Measurements from ENCODE around the gene FOXO1.

The FOXO1 gene

GRCh38 chr13:40629678-40630384 lies 36.6 kb downstream of the FOXO1 start:
- no peak for DNase-seq (ENCODE audit: low spot score)
- ChIA-PET CTCF (no interaction called here), POLR2A (ENCODE audit: low non-redundant PET) (no interaction called here)
- TF ChIP-seq CTCF (conservative IDR thresholded peaks at IDR 0.05; ENCODE audit: low read depth): no peak
- no peak overlapping the region for H3K27ac ChIP-seq

GRCh38 chr13:40626977-40627376 lies 39.5 kb downstream of the FOXO1 start:
- ChIA-PET POLR2A (ENCODE audit: low non-redundant PET) (no interaction called here), CTCF (interaction anchor here (0.5 kb wide), 1 partner anchor 434 kb away, joined by 3 read pairs; no protein-coding TSS in a partner anchor)
- DNase-seq (ENCODE audit: low spot score): no peak
- TF ChIP-seq CTCF (conservative IDR thresholded peaks at IDR 0.05; ENCODE audit: low read depth): no peak
- H3K27ac ChIP-seq: no peak overlapping the region

GRCh38 chr13:40626561-40626960 lies 39.9 kb downstream of the FOXO1 start:
- H3K27ac ChIP-seq: no peak overlapping the region
- no peak for DNase-seq (ENCODE audit: low spot score)
- CTCF ChIA-PET: interaction anchor here (0.5 kb wide), 1 partner anchor 433 kb away, joined by 3 read pairs; no protein-coding TSS in a partner anchor
- TF ChIP-seq CTCF (conservative IDR thresholded peaks at IDR 0.05; ENCODE audit: low read depth): no peak
- POLR2A ChIA-PET (ENCODE audit: low non-redundant PET): no interaction called here

GRCh38 chr13:40624986-40625385 lies 41.5 kb downstream of the FOXO1 start:
- ChIA-PET POLR2A (ENCODE audit: low non-redundant PET) (no interaction called here), CTCF (no interaction called here)
- TF ChIP-seq CTCF (conservative IDR thresholded peaks at IDR 0.05; ENCODE audit: low read depth): no peak
- DNase-seq (ENCODE audit: low spot score): no peak
- H3K27ac ChIP-seq: no peak overlapping the region

- no peak for TF ChIP-seq CTCF (conservative IDR thresholded peaks at IDR 0.05; ENCODE audit: low read depth)
- no peak overlapping the region for H3K27ac ChIP-seq
- ChIA-PET POLR2A (ENCODE audit: low non-redundant PET) (no interaction called here), CTCF (no interaction called here)
- peak; percentile 19 for DNase-seq (ENCODE audit: low spot score)
These were observed 42.1 kb downstream of the FOXO1 start for GRCh38 chr13:40624383-40624782.

DNA sequence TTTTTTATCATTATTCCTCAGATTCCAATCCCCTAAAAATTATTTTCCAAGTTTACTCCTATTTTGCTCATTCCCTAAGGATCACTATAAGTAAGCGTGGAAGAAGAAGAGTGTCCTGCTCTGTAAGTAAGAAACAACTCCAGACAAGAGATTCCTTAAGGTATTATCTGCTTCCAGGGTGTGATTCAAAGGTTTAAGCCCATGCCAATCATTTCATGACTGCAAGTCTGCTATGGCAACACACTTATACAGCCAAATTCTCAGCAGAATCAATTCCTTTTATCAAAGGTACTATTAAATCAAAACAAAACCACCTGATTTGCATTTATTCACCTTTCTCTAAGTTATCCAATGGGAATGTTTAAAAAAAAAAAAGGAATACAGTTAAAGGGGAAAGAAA lies 43.7 kb downstream of the FOXO1 start:
- TF ChIP-seq CTCF (conservative IDR thresholded peaks at IDR 0.05; ENCODE audit: low read depth): no peak
- no peak overlapping the region for H3K27ac ChIP-seq
- DNase-seq (ENCODE audit: low spot score): no peak
- ChIA-PET POLR2A (ENCODE audit: low non-redundant PET) (no interaction called here), CTCF (no interaction called here)
